ENCODE results near the gene LY86. TPM values are rescaled to one million over a fixed set of nuclear protein-coding genes. Genes with fewer than 3 reads are reported as not detected.

LY86 gene
- total and polyA plus RNA-seq, 10 of the 15 experiments (the other 5 are each of a cell fraction or from before 2014, with no cell fraction given), result 68.2 to 457 (median 128) TPM

DNA sequence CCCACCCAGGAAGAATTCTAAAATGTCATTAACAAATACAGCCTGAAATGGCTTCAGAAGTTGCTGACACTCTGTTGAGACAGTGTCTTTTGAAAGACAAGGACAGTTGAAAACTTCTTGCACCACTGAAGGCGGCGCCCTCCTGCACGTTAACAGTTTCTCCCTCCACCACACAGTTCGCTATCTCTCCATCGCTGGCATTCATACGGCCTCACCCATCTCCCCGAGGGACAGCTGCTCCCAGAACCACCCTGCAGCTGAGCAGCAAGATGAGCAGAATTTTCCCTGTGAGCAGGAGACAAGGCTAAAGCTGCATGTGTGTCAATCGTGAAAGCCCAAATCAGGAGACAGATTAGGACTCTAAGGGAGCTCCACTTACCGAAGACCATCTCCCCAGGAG, 113.3 kb downstream of the LY86 start:
- Histone ChIP-seq H3K4me2 (ENCODE audit: control insufficient read depth, insufficient read depth) (no peak overlapping the region), H3K27me3 (replicated peaks in 1 of 2; ENCODE audit: control insufficient read depth in 2 of 2, insufficient read depth in 2 of 2, low read length in 1 of 2) (no peaks in the 10 kb centered on the region; a peak in 1 of 4 replicates), H2AFZ (ENCODE audit: control insufficient read depth, low read depth, low read length) (no peak overlapping the region), H3K4me1 (ENCODE audit: control insufficient read depth, insufficient read depth, low read length) (no peaks in the 10 kb centered on the region), H3K79me2 (ENCODE audit: control insufficient read depth, insufficient read depth, low read length) (no peaks in the 10 kb centered on the region), H3K9ac (ENCODE audit: control insufficient read depth, insufficient read depth, low read length) (no peak overlapping the region), H3K36me3 (ENCODE audit: control insufficient read depth in 2 of 2, insufficient read depth in 2 of 2, low read length in 1 of 2) (no peaks in the 10 kb centered on the region), H3K4me3 (no peak overlapping the region), H3K9me3 (replicated peaks; ENCODE audit: control insufficient read depth, insufficient read depth, low read length) (no peaks in the 10 kb centered on the region), H3K27ac (ENCODE audit: control insufficient read depth, insufficient read depth) (no peak overlapping the region), H4K20me1 (ENCODE audit: control insufficient read depth, insufficient read depth) (no peaks in the 10 kb centered on the region)
- ATAC-seq (no peak), DNase-seq (ENCODE audit: low read depth, low spot score) (no peak), FAIRE-seq (no peak)
- intact Hi-C loops (cut with micrococcal nuclease; ENCODE audit: unreplicated experiment), result no loop called here
- in situ Hi-C loops (cut with MboI), result no loop called here
- ChIA-PET SMC1A (ENCODE audit: uncharacterized antibody, unreplicated experiment) (interaction anchor here (0.6 to 1.1 kb wide), 4 partner anchors 25 to 1363 kb away, joined by 3 to 5 read pairs (median 4); no protein-coding TSS in a partner anchor), RAD21 (ENCODE audit: unreplicated experiment) (interaction anchor here (0.6 to 1.6 kb wide), 2 partner anchors 13 to 180 kb away, joined by 3 to 4 read pairs; no protein-coding TSS in a partner anchor), POLR2A (interaction anchor here (0.7 kb wide), 1 partner anchor 10 kb away, joined by 3 read pairs; no protein-coding TSS in a partner anchor), CTCF (interaction anchor here (0.6 to 2.1 kb wide), 4 partner anchors 10 to 270 kb away, joined by 3 to 6 read pairs (median 4); no protein-coding TSS in a partner anchor)
- BruUV-seq (replicated peaks), result no TSS peak
- 81% methylated on average over 9 of the region's 9 CpGs for WGBS (ENCODE audit: insufficient coverage, insufficient replicate concordance, low lambda C conversion rate, missing lambda C conversion rate)
- no peak for TF ChIP-seq E2F8 (IDR thresholded peaks at IDR 0.05; ENCODE audit: low read depth, partially characterized antibody)
- no peak for TF ChIP-seq DPF2 (IDR thresholded peaks at IDR 0.05)
- TF ChIP-seq CHD2 (IDR thresholded peaks at IDR 0.05; ENCODE audit: borderline replicate concordance, low read depth, low read length), result no peak
- TF ChIP-seq NBN (IDR thresholded peaks at IDR 0.05), result no peak
- TF ChIP-seq IKZF2 (IDR thresholded peaks at IDR 0.05), result no peak
- no peak for TF ChIP-seq MLLT1 (IDR thresholded peaks at IDR 0.05)
- TF ChIP-seq, protein P1, sequence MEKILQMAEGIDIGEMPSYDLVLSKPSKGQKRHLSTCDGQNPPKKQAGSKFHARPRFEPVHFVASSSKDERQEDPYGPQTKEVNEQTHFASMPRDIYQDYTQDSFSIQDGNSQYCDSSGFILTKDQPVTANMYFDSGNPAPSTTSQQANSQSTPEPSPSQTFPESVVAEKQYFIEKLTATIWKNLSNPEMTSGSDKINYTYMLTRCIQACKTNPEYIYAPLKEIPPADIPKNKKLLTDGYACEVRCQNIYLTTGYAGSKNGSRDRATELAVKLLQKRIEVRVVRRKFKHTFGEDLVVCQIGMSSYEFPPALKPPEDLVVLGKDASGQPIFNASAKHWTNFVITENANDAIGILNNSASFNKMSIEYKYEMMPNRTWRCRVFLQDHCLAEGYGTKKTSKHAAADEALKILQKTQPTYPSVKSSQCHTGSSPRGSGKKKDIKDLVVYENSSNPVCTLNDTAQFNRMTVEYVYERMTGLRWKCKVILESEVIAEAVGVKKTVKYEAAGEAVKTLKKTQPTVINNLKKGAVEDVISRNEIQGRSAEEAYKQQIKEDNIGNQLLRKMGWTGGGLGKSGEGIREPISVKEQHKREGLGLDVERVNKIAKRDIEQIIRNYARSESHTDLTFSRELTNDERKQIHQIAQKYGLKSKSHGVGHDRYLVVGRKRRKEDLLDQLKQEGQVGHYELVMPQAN (conservative IDR thresholded peaks at IDR 0.05), result no peak
- TF ChIP-seq HDGF (IDR thresholded peaks at IDR 0.05), result no peak
- no peak for TF ChIP-seq IKZF1 (conservative IDR thresholded peaks at IDR 0.05)
- TF ChIP-seq, protein P2, sequence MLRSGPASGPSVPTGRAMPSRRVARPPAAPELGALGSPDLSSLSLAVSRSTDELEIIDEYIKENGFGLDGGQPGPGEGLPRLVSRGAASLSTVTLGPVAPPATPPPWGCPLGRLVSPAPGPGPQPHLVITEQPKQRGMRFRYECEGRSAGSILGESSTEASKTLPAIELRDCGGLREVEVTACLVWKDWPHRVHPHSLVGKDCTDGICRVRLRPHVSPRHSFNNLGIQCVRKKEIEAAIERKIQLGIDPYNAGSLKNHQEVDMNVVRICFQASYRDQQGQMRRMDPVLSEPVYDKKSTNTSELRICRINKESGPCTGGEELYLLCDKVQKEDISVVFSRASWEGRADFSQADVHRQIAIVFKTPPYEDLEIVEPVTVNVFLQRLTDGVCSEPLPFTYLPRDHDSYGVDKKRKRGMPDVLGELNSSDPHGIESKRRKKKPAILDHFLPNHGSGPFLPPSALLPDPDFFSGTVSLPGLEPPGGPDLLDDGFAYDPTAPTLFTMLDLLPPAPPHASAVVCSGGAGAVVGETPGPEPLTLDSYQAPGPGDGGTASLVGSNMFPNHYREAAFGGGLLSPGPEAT (IDR thresholded peaks at IDR 0.05; ENCODE audit: low read depth), result no peak
- TF ChIP-seq NFYB (IDR thresholded peaks at IDR 0.05; ENCODE audit: insufficient read depth, low read depth, low read length), result no peak
- no peak for TF ChIP-seq SIN3A (IDR thresholded peaks at IDR 0.05; ENCODE audit: low read depth, low read length)
- TF ChIP-seq MTA2 (IDR thresholded peaks at IDR 0.05; ENCODE audit: low read depth), result no peak
- TF ChIP-seq, protein P3, sequence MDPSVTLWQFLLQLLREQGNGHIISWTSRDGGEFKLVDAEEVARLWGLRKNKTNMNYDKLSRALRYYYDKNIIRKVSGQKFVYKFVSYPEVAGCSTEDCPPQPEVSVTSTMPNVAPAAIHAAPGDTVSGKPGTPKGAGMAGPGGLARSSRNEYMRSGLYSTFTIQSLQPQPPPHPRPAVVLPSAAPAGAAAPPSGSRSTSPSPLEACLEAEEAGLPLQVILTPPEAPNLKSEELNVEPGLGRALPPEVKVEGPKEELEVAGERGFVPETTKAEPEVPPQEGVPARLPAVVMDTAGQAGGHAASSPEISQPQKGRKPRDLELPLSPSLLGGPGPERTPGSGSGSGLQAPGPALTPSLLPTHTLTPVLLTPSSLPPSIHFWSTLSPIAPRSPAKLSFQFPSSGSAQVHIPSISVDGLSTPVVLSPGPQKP (IDR thresholded peaks at IDR 0.05; ENCODE audit: low read depth, low read length), result no peak
- TF ChIP-seq ZNF207 (IDR thresholded peaks at IDR 0.05; ENCODE audit: borderline replicate concordance), result no peak

Measured in GM12878 (cell line).